Measurements from ENCODE around the gene LSM3. TPM values are rescaled to one million over a fixed set of nuclear protein-coding genes. Genes with fewer than 3 reads are reported as not detected.

Gene LSM3
- total and polyA plus RNA-seq, 4 donors = 6.4 to 10.3 (median 9.9) TPM

- DNase-seq = no peak
- Histone ChIP-seq H3K27ac (ENCODE audit: low read depth in 1 of 2, low read length in 1 of 2) (no peak overlapping the region), H3K4me3 (no peak overlapping the region), H3K27me3 (ENCODE audit: control insufficient read depth in 3 of 3, insufficient read depth in 3 of 3, low read length in 2 of 3) (no peaks in the 10 kb centered on the region), H3K9ac (ENCODE audit: insufficient read depth in 1 of 2, low read length in 2 of 2) (no peak overlapping the region), H3K9me3 (ENCODE audit: control insufficient read depth in 4 of 4, insufficient read depth in 3 of 4, low read length in 3 of 4) (no peaks in the 10 kb centered on the region), H3K36me3 (ENCODE audit: control insufficient read depth in 4 of 4, insufficient read depth in 4 of 4, low read length in 4 of 4) (peaks cover 14 to 67% (median 35%) of the 10 kb centered on the region in 4 donors), H3K4me1 (ENCODE audit: control insufficient read depth in 5 of 5, insufficient read depth in 5 of 5, low read length in 5 of 5) (peaks cover 3 to 15% (median 6%) of the 10 kb centered on the region in 5 donors)
- no peak for ATAC-seq (ENCODE audit: insufficient read depth, low FRiP score)
- no peak for TF ChIP-seq CTCF (IDR thresholded peaks at IDR 0.05; ENCODE audit: control extremely low read depth, extremely low read depth)
- 87 to 92% methylated on average over 14 of the region's 14 CpGs for WGBS, 2 donors
Observed at GRCh38 chr3:14138878-14139655, 39.5 kb upstream of the LSM3 start.

GRCh38 chr3:14139771-14140170 is 38.8 kb upstream of the LSM3 start:
- Histone ChIP-seq H3K27me3 (ENCODE audit: control insufficient read depth in 3 of 3, insufficient read depth in 3 of 3, low read length in 2 of 3) (no peaks in the 10 kb centered on the region), H3K36me3 (ENCODE audit: control insufficient read depth in 4 of 4, insufficient read depth in 4 of 4, low read length in 4 of 4) (peaks cover 7 to 60% (median 32%) of the 10 kb centered on the region in 4 donors), H3K9me3 (ENCODE audit: control insufficient read depth in 4 of 4, insufficient read depth in 3 of 4, low read length in 3 of 4) (no peaks in the 10 kb centered on the region), H3K9ac (ENCODE audit: insufficient read depth in 1 of 2, low read length in 2 of 2) (no peak overlapping the region), H3K4me3 (no peak overlapping the region), H3K4me1 (ENCODE audit: control insufficient read depth in 5 of 5, insufficient read depth in 5 of 5, low read length in 5 of 5) (peaks cover 6 to 22% (median 7%) of the 10 kb centered on the region in 5 donors), H3K27ac (ENCODE audit: low read depth in 1 of 2, low read length in 1 of 2) (peak overlapping the region in 1 of 2 donors; percentile 8)
- no peak for DNase-seq
- 85 to 87% methylated on average over 5 of the region's 5 CpGs for WGBS, 2 donors
- ATAC-seq (ENCODE audit: insufficient read depth, low FRiP score) = no peak
- TF ChIP-seq CTCF (IDR thresholded peaks at IDR 0.05; ENCODE audit: control extremely low read depth, extremely low read depth) = no peak

DNA sequence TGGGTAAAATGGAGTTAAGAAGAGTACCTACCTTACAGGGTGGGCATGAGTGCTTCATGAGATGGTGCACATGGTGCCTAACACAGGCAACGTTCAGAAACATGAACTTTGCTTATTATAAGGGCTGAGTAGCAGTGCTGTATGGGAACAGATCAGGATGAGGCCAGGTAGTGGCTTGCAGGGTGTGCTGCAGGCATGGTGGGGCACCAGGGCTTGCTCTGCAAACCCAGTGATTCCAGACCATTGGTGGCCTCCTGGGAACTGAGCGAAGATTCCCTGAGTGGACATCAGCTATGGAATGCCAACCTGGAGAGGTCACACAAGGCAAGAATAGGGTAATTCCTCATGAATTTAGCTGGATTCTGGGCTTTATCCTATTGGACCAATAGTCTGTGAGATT is 37.9 kb upstream of the LSM3 start:
- no peak for TF ChIP-seq CTCF (IDR thresholded peaks at IDR 0.05; ENCODE audit: control extremely low read depth, extremely low read depth)
- ATAC-seq (ENCODE audit: insufficient read depth, low FRiP score) (no peak), DNase-seq (no peak)
- Histone ChIP-seq H3K4me3 (no peak overlapping the region), H3K36me3 (ENCODE audit: control insufficient read depth in 4 of 4, insufficient read depth in 4 of 4, low read length in 4 of 4) (peaks cover 7 to 53% (median 30%) of the 10 kb centered on the region in 4 donors), H3K9ac (ENCODE audit: insufficient read depth in 1 of 2, low read length in 2 of 2) (no peak overlapping the region), H3K27me3 (ENCODE audit: control insufficient read depth in 3 of 3, insufficient read depth in 3 of 3, low read length in 2 of 3) (no peaks in the 10 kb centered on the region), H3K27ac (ENCODE audit: low read depth in 1 of 2, low read length in 1 of 2) (peak overlapping the region in 1 of 2 donors; percentile 35), H3K4me1 (ENCODE audit: control insufficient read depth in 5 of 5, insufficient read depth in 5 of 5, low read length in 5 of 5) (peaks cover 6 to 27% (median 11%) of the 10 kb centered on the region in 5 donors), H3K9me3 (ENCODE audit: control insufficient read depth in 4 of 4, insufficient read depth in 3 of 4, low read length in 3 of 4) (no peaks in the 10 kb centered on the region)
- WGBS, 2 donors = 84 to 95% methylated on average over 2 of the region's 2 CpGs

Measured in lung (tissue), 12 donors.